ENCODE measurements around the gene GNAI2.
"Not testable (repeated sequence)": the region's sequence is repeated elsewhere in the genome, so short reads cannot be mapped to it uniquely, and the experiment has no call there.

GNAI2 gene

DNA sequence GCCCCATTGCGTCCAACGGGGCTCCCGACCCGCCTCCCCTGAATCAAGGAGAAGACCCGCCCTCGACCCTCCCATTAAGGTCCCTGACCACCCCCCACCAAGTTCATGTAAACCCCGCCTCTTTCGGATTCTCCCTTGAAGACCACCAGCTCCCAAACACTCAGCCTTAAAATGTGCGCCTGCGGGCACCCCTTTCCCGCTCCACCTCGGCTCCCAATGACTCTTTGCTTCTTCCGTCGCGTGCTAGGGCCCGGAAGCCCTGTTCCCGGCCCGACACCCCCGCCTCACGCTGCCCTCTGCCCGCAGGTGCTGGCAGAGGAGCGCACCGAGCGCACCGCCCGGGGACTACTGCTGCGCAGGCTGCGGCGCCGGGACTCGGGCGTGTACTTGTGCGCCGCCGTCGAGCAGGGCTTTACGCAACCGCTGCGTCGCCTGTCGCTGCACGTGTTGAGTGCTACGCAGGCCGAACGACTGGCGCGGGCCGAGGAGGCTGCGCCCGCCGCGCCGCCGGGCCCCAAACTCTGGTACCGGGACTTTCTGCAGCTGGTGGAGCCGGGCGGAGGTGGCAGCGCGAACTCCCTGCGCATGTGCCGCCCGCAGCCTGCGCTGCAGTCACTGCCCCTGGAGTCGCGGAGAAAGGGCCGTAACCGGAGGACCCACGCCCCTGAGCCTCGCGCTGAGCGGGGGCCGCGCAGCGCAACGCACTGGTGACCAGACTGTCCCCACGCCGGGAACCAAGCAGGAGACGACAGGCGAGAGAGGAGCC, 40.2 kb downstream of the GNAI2 start:
- H3K27ac ChIP-seq, result no peak overlapping the region
- CTCF ChIA-PET, result no interaction called here
- no peak for DNase-seq (ENCODE audit: low spot score)
- TF ChIP-seq, protein P1, sequence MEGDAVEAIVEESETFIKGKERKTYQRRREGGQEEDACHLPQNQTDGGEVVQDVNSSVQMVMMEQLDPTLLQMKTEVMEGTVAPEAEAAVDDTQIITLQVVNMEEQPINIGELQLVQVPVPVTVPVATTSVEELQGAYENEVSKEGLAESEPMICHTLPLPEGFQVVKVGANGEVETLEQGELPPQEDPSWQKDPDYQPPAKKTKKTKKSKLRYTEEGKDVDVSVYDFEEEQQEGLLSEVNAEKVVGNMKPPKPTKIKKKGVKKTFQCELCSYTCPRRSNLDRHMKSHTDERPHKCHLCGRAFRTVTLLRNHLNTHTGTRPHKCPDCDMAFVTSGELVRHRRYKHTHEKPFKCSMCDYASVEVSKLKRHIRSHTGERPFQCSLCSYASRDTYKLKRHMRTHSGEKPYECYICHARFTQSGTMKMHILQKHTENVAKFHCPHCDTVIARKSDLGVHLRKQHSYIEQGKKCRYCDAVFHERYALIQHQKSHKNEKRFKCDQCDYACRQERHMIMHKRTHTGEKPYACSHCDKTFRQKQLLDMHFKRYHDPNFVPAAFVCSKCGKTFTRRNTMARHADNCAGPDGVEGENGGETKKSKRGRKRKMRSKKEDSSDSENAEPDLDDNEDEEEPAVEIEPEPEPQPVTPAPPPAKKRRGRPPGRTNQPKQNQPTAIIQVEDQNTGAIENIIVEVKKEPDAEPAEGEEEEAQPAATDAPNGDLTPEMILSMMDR (conservative IDR thresholded peaks at IDR 0.05; ENCODE audit: low read depth), result no peak
- POLR2A ChIA-PET (ENCODE audit: low non-redundant PET), result no interaction called here

DNA sequence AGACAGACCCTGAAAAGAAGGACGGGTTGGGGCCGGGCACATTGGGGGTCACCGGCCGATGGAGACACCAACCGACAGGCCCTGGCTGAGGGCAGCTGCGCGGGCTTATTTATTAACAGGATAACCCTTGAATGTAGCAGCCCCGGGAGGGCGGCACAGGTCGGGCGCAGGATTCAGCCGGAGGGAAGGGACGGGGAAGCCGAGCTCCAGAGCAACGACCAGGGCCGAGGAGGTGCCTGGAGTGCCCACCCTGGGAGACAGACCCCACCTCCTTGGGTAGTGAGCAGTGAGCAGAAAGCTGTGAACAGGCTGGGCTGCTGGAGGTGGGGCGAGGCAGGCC, 40.7 kb downstream of the GNAI2 start:
- no peak overlapping the region for H3K27ac ChIP-seq
- ChIA-PET CTCF (interaction anchor here (0.6 kb wide), 1 partner anchor 25 kb away, joined by 3 read pairs; no protein-coding TSS in a partner anchor), POLR2A (ENCODE audit: low non-redundant PET) (no interaction called here)
- TF ChIP-seq, protein P1 (conservative IDR thresholded peaks at IDR 0.05; ENCODE audit: low read depth), result no peak
- no peak for DNase-seq (ENCODE audit: low spot score)

DNA sequence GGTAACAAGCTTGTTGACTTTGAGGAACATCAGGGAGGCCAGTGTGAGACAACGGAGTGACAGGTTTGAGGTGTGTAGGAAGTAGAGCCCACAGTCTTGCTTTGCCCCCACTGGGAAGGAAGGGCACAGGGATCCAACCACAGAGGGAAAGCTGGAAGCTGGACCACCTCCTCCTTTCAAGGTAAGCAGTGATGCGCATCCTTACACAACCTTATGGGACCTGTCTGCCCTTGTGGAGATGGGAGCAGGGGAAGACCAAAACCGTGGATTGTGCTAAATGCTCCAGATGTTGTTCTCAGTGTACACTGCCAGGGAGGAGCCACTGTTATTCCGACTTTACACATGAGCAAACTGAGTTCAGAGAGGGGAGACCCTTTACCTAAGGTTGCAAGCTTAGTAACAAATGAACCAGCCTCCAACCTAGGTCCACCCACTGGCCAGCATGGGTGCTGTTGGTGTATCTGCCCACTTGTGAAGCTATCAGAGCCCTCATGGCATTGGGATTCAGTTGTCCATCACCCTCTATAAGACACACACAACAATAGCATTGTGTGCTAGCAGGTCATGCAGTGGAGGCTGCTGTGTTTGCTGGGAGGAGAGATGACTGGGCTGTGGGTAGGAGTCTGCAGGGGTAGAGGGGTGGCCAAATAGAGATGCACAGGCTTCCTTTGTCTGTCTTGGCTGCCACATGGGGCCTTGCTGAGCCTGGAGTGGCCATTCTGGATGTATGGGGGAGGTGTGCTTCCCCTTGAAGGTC, 42.3 kb downstream of the GNAI2 start:
- DNase-seq (ENCODE audit: low spot score), result no peak
- ChIA-PET POLR2A (ENCODE audit: low non-redundant PET) (no interaction called here), CTCF (no interaction called here)
- TF ChIP-seq, protein P1 (conservative IDR thresholded peaks at IDR 0.05; ENCODE audit: low read depth), result no peak
- H3K27ac ChIP-seq, result peak overlapping the region; percentile 27

DNA sequence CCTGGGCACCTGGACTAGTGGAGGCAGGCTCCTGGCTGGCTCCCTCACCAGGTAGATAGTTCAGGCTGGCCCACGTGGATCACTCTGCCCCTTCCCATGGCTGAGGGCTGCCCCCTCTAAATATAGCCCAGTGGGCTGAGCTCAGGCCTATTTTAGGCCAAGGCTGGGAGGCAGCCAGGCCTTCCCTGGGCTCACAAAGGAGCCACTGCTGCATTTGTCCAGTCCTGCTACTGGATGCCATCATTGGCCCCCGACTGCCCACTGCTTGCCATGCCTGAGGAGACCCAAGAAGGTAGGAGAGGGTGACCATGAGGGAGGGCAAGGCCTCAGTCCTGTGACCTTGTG, 42.8 kb downstream of the GNAI2 start, which contains the start of gene LSMEM2:
Gene LSMEM2 (plus strand): TSS at position 208 of the 345 bp plus-strand sequence. CDS start 27 bp downstream, at position 235.
- CTCF ChIA-PET, result no interaction called here
- H3K27ac ChIP-seq, result peak within 1 kb of the TSS; percentile 27
- TF ChIP-seq, protein P1 (conservative IDR thresholded peaks at IDR 0.05; ENCODE audit: low read depth), result no peak
- POLR2A ChIA-PET (ENCODE audit: low non-redundant PET), result no interaction called here
- no peak for DNase-seq (ENCODE audit: low spot score)

DNA sequence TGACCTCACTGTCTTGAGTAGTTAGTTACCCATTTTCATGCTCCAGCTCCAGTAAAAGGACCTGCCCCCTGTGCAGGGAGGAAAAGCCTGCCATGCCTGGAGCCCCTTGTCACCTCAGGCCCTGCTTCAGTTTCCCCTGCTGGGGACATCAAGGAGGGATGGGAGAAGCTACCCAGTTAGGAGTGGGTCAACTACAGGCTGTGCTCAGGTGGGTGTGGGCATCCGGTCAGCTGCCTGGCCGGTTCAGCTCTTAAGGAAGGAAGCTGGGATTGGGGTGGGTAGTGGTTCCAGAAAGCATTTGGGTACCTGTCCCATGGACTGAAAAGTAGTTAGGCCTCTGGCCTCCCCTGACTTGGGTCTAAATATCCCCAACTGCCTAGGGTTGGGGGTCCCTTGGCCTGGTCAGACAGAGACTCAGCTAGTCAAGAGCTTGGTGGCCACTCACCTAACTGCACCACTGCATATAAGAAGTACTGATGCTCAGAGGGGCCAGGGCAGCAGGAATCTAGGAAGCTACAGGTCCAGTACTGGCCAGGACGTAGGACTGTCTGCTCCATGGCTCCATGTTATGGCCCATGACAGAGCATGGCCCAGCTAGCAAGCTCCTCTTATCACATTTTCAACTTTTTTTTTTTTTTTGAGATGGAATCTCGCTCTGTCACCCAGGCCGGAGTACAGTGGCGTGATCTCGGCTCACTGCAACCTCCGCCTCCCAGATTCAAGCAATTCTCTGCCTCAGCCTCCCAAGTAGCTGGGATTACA, 43.4 kb downstream of the GNAI2 start:
- POLR2A ChIA-PET (ENCODE audit: low non-redundant PET), result interaction anchor here (0.6 kb wide), 1 partner anchor 52 kb away, joined by 6 read pairs; no protein-coding TSS in a partner anchor
- H3K27ac ChIP-seq, result peak overlapping the region; percentile 6; the same call in 1 of the 2 replicates
- TF ChIP-seq, protein P1 (conservative IDR thresholded peaks at IDR 0.05; ENCODE audit: low read depth), result no peak
- CTCF ChIA-PET, result interaction anchor here (0.6 to 0.7 kb wide), 3 partner anchors 53 to 69 kb away, joined by 3 read pairs; no protein-coding TSS in a partner anchor
- DNase-seq (ENCODE audit: low spot score), result no peak

DNA sequence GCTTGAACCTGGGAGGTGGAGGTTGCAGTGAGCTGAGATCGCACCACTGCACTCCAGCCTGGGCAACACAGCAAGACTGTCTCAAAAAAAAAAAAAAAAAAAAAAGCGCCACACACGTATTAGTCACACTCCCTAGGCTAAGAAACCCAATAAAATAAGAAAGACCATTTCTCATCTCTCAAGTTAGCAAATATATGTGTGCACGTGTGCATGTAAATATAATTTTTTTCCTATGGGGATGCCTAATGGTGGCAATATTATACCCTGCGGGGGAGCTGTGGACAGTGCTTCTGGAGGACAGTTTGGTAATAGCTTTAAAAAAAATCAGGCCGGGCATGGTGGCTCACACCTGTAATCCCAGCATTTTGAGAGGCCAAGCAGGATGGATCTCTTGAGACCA, 48.1 kb downstream of the GNAI2 start:
- H3K27ac ChIP-seq, result peak overlapping the region; percentile 29; the same call in 1 of the 2 replicates
- POLR2A ChIA-PET (ENCODE audit: low non-redundant PET), result interaction anchor here (0.5 kb wide), 1 partner anchor 1399 kb away, joined by 6 read pairs; no protein-coding TSS in a partner anchor
- CTCF ChIA-PET; DNase-seq (ENCODE audit: low spot score): not testable (repeated sequence)

Data from RWPE1 (cell line).